Activated CD8-positive, alpha-beta memory T cell treated with anti-CD3 and anti-CD28 coated beads, Interleukin-2, amount 50 U/mL, for 24 hours (primary cell): Measurements from ENCODE around the gene DOC2A.
"Not testable (repeated sequence)": the region's sequence is repeated elsewhere in the genome, so short reads cannot be mapped to it uniquely, and the experiment has no call there.

ENCODE experiments used
- DNase-seq: peaks from one replicate; pipeline ENCODE4 v3.0.0-alpha.2; 2020; ENCODE audit errors: extremely low read depth

DOC2A gene

GRCh38 chr16:30010844-30011713 is at the start of gene DOC2A:
Gene DOC2A (minus strand): TSS chr16:30011027. CDS start chr16:30010222, 805 bp downstream.
- DNase-seq = no peak

DNA sequence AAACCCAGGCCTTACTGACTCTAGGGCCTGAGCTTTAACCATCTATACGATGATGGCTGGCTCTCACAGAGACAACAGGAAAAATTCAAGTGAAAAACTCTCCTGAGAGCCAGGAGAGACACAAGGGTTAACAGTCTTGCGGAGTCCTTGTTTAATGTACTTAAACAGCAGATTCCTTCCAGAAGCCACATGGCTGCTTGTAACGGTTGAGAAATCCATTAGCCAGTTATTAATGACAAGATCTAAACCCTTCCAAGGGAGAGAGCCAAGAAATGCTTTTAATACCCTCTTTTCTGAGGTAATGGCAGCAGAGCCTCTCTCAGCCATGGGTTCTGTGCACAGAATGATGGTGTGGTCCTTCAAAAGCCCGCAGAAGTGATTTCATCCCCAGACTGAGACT is 49.5 kb upstream of the DOC2A start:
- DNase-seq = no peak

DNA sequence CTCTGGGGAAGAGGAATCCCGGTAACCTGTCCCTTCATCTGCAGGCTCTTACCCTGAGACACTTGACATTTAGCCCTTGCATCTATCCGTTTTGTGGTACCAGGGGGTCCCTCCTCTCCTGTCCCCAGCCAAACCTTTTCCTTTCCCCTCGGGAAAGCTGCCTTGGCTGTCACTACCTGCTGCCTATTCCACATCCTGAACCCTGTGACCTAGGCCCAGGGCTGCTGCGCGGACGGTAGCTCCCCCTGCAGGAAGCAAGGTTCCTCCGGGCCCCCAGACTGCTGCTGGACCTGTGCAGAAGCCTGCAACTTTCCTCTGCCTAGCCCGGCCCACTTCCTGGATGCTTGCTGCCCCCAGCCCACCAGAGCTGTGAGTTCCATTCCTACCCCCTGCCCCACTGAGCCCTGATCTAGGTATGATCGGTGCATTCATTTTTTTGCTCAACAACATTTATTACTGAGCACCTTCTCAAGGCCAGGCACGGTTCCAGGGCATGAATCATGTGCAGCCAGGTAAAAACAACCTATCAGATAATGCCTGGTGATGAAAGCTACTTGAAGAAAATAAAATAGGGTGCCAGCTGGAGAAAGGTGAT is 44.2 kb upstream of the DOC2A start:
- no peak for DNase-seq

DNA sequence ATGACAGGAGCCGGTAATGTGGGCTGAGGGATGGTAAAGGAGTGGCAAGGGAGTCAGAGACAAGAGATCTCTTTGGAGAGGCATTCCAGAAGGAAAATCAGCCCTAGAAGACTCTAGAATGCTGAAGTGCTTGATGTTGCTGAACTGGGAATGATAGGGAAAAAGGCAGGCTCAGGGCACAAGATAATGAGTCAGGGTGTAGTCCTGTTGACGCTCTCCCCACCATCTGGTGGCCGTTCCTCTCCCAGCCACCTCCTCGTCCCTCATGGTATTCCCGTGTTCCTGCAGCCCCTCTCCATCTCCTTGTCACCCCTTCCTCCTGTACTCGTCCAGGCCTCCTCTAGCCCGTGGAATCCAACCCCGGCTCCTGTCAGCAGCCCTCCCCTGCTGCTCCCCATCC is 43.6 kb upstream of the DOC2A start:
- DNase-seq = no peak

GRCh38 chr16:30053376-30054015 is 42.7 kb upstream of the DOC2A start:
- no peak for DNase-seq

DNA sequence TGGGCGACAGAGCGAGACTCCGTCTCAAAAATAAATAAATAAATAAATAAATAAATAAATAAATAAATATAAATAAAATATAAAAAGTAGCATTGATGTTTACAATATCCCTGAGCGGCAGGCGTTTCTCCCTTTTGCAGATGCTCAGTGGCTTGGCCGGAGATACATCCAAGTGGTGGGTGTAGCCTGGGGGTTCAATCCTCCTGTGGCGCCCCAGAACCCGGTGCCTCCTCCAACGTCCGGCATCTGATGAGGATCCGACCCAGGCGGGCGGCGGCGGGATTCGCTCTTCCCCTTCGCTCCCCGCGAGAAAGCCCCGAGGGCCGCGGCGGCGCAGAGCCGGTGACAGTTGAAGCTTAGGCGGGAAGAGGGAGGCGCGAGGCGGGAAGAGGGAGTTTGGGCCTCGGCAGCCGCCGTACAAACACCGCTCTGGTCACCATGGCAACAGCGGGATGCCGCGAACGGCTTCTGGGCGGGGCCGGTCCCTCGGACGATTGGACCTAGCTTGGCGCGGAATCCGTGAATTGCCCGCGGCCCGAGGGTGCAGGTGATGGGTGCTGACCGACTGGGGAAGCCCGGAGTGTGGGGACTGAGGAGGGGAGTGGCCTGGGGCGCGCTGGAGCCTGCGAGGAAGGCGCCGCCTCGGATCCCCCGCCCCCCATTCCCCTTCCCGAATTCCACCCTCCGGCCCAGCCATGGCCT is 42.0 kb upstream of the DOC2A start:
- DNase-seq = peak; percentile 87

DNA sequence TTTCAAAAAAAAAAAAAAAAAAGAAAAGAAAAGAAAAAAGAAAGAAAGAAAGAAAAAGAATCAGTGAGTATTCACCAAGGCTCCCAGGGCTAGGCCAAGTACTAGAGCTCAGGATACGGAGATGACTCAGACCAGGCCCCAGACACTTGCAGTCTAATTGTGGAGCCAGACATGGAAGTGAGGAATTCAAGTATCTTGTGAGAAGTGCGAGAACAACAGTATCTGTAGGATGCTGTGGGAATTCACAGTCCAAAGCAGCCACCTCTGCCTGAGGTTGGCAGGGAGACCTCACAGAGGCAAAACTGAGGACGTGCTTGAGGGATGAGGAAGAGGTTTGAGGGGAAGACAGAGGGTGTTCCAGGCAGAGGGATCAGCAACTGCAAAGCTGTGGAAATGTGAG is 40.7 kb upstream of the DOC2A start:
- DNase-seq = no peak

DNA sequence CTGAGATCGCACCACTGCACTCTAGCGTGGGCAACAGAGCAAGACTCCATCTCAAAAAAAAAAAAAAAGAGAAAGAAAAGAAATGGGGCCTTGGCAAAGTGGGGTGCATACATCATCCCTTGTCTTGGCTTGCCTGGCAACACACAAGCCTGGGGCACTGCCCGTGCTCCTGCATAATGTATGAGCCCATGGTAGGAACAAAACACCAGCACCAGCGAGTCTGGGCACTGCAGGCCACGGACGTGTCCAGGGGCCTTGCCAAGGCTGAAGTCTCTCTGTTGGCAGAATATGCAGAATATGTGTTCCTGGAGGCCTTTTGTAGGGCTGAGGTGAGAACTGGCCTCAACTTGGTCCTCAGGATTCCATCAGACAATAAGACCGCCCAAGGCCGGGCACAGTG is 39.0 kb upstream of the DOC2A start:
- no peak for DNase-seq

- DNase-seq = no peak
Measured at GRCh38 chr16:30046588-30046987, 35.8 kb upstream of the DOC2A start.

- no peak for DNase-seq
Measured at GRCh38 chr16:30046178-30046577, 35.4 kb upstream of the DOC2A start.

DNA sequence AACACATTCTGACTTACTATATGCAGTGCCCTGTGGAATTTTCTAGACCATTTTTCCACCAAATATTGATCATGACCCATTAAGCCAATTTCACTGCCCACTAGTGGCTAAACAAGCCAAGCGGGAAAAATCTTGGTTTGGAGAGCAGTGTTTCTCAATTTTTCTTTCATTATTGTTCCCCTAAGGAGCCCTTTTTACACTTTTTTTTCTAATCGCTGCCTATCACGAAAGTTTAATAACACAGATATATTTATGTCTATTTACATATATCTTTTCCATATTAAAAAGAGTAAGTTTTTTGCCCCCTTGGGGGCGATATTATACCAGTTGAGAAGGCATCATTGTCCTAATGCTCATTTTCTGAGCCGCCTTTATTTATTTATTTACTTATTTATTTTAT is 31.0 kb upstream of the DOC2A start:
- no peak for DNase-seq

DNA sequence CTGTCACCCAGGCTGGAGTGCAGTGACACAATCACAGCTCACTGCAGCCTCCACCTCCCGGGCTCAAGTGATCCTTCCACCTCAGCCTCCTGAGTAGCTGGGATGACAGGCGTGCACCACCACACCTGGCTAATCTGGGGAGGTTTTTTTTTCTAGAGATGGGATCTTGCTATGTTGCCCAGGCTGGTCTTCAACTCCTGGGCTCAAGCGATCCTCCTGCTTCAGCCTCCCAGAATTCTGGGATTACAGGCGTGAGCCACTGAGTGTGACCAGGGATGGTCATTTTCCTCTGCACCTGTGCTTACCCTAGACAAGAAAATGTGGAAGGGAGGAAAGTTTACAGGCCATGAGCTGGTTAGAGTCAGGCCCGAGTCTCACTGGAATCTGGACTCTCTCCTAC is 29.9 kb upstream of the DOC2A start:
- not testable (repeated sequence) for DNase-seq

DNA sequence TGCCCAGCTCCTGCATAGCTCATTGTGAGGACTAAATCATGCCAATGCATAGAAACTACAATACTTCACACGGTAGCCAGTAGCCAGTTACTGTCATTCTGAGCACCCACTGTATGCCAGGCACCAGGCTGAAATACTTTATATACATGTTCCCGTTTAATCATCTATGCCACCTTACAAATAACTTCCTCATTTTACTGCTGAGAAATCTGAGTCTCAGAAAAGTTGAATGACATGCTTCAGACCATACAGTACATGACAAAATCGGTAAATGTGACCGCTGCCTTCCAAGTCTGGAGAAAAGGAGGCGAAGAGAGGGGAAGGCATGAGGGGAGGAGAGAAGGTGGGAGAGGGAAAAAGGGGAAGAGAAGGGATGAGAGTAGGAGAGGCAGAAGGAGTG is 29.4 kb upstream of the DOC2A start:
- DNase-seq = no peak

GRCh38 chr16:30033270-30033669 is 22.4 kb upstream of the DOC2A start:
- DNase-seq = no peak

GRCh38 chr16:30032083-30032819 is 21.4 kb upstream of the DOC2A start:
- peak; percentile 27 for DNase-seq

DNA sequence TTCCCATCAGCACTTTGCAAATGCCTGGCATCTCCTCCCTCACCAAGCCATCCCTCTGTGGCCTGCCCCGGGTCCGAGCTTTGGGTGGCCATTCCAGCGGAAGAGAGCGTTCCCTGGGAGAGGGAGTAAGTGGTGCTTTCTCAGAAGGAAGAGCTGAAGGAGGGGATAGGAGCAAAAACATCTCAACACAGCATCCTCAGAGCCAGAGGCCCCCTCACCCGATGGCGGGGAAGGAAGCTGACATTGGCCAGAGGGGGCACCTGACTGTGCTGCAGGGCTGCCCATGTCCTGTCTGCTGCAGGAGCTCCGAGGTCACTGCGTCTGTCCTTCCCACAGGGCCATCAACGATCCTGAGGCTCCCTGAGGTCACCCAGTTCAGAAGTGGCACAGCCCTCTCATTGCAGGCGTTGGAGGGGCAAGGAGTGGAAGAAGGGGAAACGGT is 20.7 kb upstream of the DOC2A start:
- DNase-seq = no peak

DNA sequence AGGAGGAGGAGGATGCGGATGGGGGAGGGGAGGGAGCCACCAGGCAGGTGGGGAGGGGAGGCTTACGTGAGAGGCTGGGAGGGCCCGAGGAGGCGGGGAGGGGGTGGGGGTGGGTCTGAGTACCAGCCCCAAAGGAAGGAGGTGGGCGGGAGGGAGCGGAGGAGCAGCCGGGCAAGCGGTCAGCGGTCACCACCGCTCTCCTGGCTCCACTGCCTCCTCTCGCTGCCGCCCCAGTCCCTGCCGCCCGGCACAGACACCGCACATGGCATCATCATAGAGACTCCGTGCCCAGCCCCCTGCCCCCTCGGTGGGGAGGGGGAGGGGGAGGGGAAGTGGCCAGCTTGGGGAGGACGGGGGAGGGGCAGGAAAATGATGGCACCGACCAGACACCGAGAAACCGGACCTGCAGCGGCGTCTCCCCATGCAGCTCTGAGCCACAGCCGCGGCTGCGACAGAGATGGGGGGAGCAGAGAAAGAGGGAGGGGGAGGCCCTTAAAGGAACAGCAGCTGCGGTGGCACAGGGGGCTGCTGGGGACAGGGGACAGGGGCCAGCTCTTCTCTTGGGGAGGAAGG is 20.1 kb upstream of the DOC2A start, which contains the start of gene TLCD3B:
Gene TLCD3B (minus strand): TSS at position 431 of the 573 bp plus-strand sequence. CDS start 744 bp downstream, outside the sequence.
- no peak for DNase-seq

GRCh38 chr16:30030011-30030685 is 19.3 kb upstream of the DOC2A start:
- no peak for DNase-seq

DNA sequence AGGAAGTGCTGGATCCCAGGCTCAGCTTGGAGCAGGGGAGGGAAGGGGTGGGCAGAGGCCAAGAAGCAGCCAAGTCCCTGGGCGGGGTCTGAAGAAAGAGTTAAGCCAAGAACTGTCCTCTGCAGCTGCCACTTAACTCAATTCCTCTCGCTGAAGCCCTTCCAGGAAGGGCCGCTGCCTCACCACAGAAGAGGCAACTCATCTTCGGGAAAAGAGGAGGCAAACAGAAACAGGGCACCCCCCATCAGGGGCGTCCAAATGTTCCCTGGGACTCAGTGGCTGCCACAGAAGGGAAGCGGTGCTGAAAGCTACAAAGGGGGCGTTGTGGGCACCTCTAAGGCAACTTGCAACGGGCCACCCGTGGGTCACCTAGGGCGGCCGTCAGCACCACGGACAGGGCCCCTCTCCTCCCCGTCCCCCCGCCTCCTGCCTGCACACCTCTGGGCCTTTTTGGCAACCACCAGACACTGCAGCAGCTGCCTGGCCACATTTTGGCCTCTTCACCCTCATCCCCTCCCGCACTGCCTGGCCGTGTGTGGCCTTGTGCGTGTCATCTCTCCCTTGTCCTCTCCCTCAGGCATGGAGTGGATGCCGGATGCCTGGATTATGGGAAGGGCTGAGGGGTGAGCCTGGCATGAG is 17.7 kb upstream of the DOC2A start:
- no peak for DNase-seq
